ENCODE data around the gene MNAT1.
A peak's percentile ranks its signal among the peaks of the same experiment; 100 is the strongest.

MNAT1 gene

GRCh38 chr14:60760644-60761364, 26.2 kb downstream of the MNAT1 start:
- H3F3A ChIP-seq (ENCODE audit: low read depth), result no peaks in the 10 kb centered on the region
- H4K20me1 ChIP-seq (ENCODE audit: insufficient read depth, low read length, poor library complexity, severe bottlenecking), result no peaks in the 10 kb centered on the region
- TF ChIP-seq EZH2phosphoT487 (IDR thresholded peaks at IDR 0.05; ENCODE audit: borderline replicate concordance) (no peak), CTCF (conservative IDR thresholded peaks at IDR 0.05; ENCODE audit: low read length) (no peak)
- no peaks in the 10 kb centered on the region for H3K9me3 ChIP-seq (ENCODE audit: insufficient read depth, low read depth, low read length)
- H3K4me2 ChIP-seq (ENCODE audit: low read depth, low read length, poor library complexity, severe bottlenecking), result no peak overlapping the region
- peaks cover 55% of the 10 kb centered on the region for H3K4me1 ChIP-seq (ENCODE audit: insufficient read depth, low read length, poor library complexity, severe bottlenecking)
- H3K79me2 ChIP-seq (ENCODE audit: insufficient read depth, low read length), result peaks cover 83% of the 10 kb centered on the region
- H3K36me3 ChIP-seq (ENCODE audit: insufficient read depth, low read length), result no peaks in the 10 kb centered on the region
- no peaks in the 10 kb centered on the region for H3K27me3 ChIP-seq (ENCODE audit: insufficient read depth, low read length, poor library complexity, severe bottlenecking)
- no peak overlapping the region for H3K9ac ChIP-seq (ENCODE audit: low read depth, low read length, poor library complexity, severe bottlenecking)
- H3K4me3 ChIP-seq (ENCODE audit: low read length, poor library complexity, severe bottlenecking), result no peak overlapping the region
- no peaks in the 10 kb centered on the region for H3K9me2 ChIP-seq (replicated peaks; ENCODE audit: low read depth, low read length)
- H2AFZ ChIP-seq (ENCODE audit: low read length), result no peak overlapping the region

- no peaks in the 10 kb centered on the region for H3K9me3 ChIP-seq (ENCODE audit: insufficient read depth, low read depth, low read length)
- H3K4me1 ChIP-seq (ENCODE audit: insufficient read depth, low read length, poor library complexity, severe bottlenecking), result peaks cover 18% of the 10 kb centered on the region
- no peaks in the 10 kb centered on the region for H3K9me2 ChIP-seq (replicated peaks; ENCODE audit: low read depth, low read length)
- no peak overlapping the region for H2AFZ ChIP-seq (ENCODE audit: low read length)
- peaks cover 62% of the 10 kb centered on the region for H3K79me2 ChIP-seq (ENCODE audit: insufficient read depth, low read length)
- no peak overlapping the region for H3K4me2 ChIP-seq (ENCODE audit: low read depth, low read length, poor library complexity, severe bottlenecking)
- H3K4me3 ChIP-seq (ENCODE audit: low read length, poor library complexity, severe bottlenecking), result no peak overlapping the region
- H3K36me3 ChIP-seq (ENCODE audit: insufficient read depth, low read length), result no peaks in the 10 kb centered on the region
- no peak for TF ChIP-seq EZH2phosphoT487 (IDR thresholded peaks at IDR 0.05; ENCODE audit: borderline replicate concordance)
- TF ChIP-seq CTCF (conservative IDR thresholded peaks at IDR 0.05; ENCODE audit: low read length), result no peak
- H4K20me1 ChIP-seq (ENCODE audit: insufficient read depth, low read length, poor library complexity, severe bottlenecking), result peaks cover 4% of the 10 kb centered on the region
- H3F3A ChIP-seq (ENCODE audit: low read depth), result no peaks in the 10 kb centered on the region
- H3K27me3 ChIP-seq (ENCODE audit: insufficient read depth, low read length, poor library complexity, severe bottlenecking), result no peaks in the 10 kb centered on the region
- no peak overlapping the region for H3K9ac ChIP-seq (ENCODE audit: low read depth, low read length, poor library complexity, severe bottlenecking)
Observed at GRCh38 chr14:60768602-60769001, 34.0 kb downstream of the MNAT1 start.

GRCh38 chr14:60771117-60771516, 36.6 kb downstream of the MNAT1 start:
- peaks cover 10% of the 10 kb centered on the region for H4K20me1 ChIP-seq (ENCODE audit: insufficient read depth, low read length, poor library complexity, severe bottlenecking)
- no peak overlapping the region for H2AFZ ChIP-seq (ENCODE audit: low read length)
- peak overlapping the region; percentile 11 for H3K4me2 ChIP-seq (ENCODE audit: low read depth, low read length, poor library complexity, severe bottlenecking)
- peaks cover 28% of the 10 kb centered on the region for H3K4me1 ChIP-seq (ENCODE audit: insufficient read depth, low read length, poor library complexity, severe bottlenecking)
- H3K79me2 ChIP-seq (ENCODE audit: insufficient read depth, low read length), result peaks cover 74% of the 10 kb centered on the region
- no peak overlapping the region for H3K4me3 ChIP-seq (ENCODE audit: low read length, poor library complexity, severe bottlenecking)
- no peaks in the 10 kb centered on the region for H3F3A ChIP-seq (ENCODE audit: low read depth)
- no peak for TF ChIP-seq CTCF (conservative IDR thresholded peaks at IDR 0.05; ENCODE audit: low read length)
- TF ChIP-seq EZH2phosphoT487 (IDR thresholded peaks at IDR 0.05; ENCODE audit: borderline replicate concordance), result no peak
- H3K9ac ChIP-seq (ENCODE audit: low read depth, low read length, poor library complexity, severe bottlenecking), result no peak overlapping the region
- H3K9me3 ChIP-seq (ENCODE audit: insufficient read depth, low read depth, low read length), result no peaks in the 10 kb centered on the region
- H3K9me2 ChIP-seq (replicated peaks; ENCODE audit: low read depth, low read length), result no peaks in the 10 kb centered on the region
- H3K27me3 ChIP-seq (ENCODE audit: insufficient read depth, low read length, poor library complexity, severe bottlenecking), result no peaks in the 10 kb centered on the region
- H3K36me3 ChIP-seq (ENCODE audit: insufficient read depth, low read length), result no peaks in the 10 kb centered on the region
